GM19238 (cell line): ENCODE data around the gene SEZ6.

Experiments
- DNase-seq: peaks from one replicate; pipeline ENCODE4 v3.0.0; 2011; ENCODE audit warnings: low spot score; ENCODE audit not compliant: insufficient read length

The SEZ6 gene

GRCh38 chr17:29003289-29003688 lies 2.5 kb downstream of the SEZ6 start:
- DNase-seq: no peak

GRCh38 chr17:29002811-29003210 lies 3.0 kb downstream of the SEZ6 start:
- DNase-seq: no peak

GRCh38 chr17:29000973-29001372 lies 4.9 kb downstream of the SEZ6 start:
- no peak for DNase-seq

GRCh38 chr17:28999206-28999605 lies 6.6 kb downstream of the SEZ6 start:
- no peak for DNase-seq

- no peak for DNase-seq
Observed at GRCh38 chr17:28997806-28998205, 8.0 kb downstream of the SEZ6 start.

GRCh38 chr17:28996554-28997096 lies 9.2 kb downstream of the SEZ6 start:
- DNase-seq: no peak

- no peak for DNase-seq
Observed at GRCh38 chr17:28993645-28994426, 12.0 kb downstream of the SEZ6 start.

- DNase-seq: no peak
Observed at GRCh38 chr17:28992625-28993600, 12.9 kb downstream of the SEZ6 start.

- no peak for DNase-seq
Observed at GRCh38 chr17:28992185-28992584, 13.6 kb downstream of the SEZ6 start.

GRCh38 chr17:28991779-28992178 lies 14.1 kb downstream of the SEZ6 start:
- DNase-seq: no peak

GRCh38 chr17:28989028-28989427 lies 16.8 kb downstream of the SEZ6 start:
- no peak for DNase-seq

- no peak for DNase-seq
Observed at GRCh38 chr17:28988475-28988874, 17.4 kb downstream of the SEZ6 start.

- no peak for DNase-seq
Observed at GRCh38 chr17:28986714-28987655, 18.8 kb downstream of the SEZ6 start.

- no peak for DNase-seq
Observed at GRCh38 chr17:28985950-28986713, 19.7 kb downstream of the SEZ6 start.

- DNase-seq: no peak
Observed at GRCh38 chr17:28983286-28984230, 22.3 kb downstream of the SEZ6 start.

GRCh38 chr17:28982131-28982793 lies 23.6 kb downstream of the SEZ6 start:
- DNase-seq: peak; percentile 64

GRCh38 chr17:28978356-28978964 lies 27.4 kb downstream of the SEZ6 start:
- no peak for DNase-seq
